Lung microvascular endothelial cell (primary cell): Measurements from ENCODE around the gene MGLL. TPM values are rescaled to one million over a fixed set of nuclear protein-coding genes. Genes with fewer than 3 reads are reported as not detected.

Experiments used
- total RNA-seq: library from RNA; depleted of rRNA; stranded (reverse); fragments of >200 nt; gene quantifications from 2 replicates; pipeline ENCODE4 v1.2.1, GENCODE V29; 2014

Gene MGLL
- total RNA-seq, 1 donor from 2014 or later: 36.1 TPM

Other genes starting within 250 kb of the MGLL start
- 20.0 and 34.9 TPM in 2 replicates for gene TPRA1, start 231.8 kb downstream of the MGLL start, total RNA-seq
- gene MCM2, start 224.1 kb downstream of the MGLL start, total RNA-seq: 10.5 and 32.3 TPM in 2 replicates
- 0.60 and 1.3 TPM in 2 replicates for gene PODXL2, start 193.3 kb downstream of the MGLL start, total RNA-seq
- 5.7 and 8.5 TPM in 2 replicates for gene ABTB1, start 149.6 kb downstream of the MGLL start, total RNA-seq
- gene KBTBD12, start 92.7 kb upstream of the MGLL start, total RNA-seq: not detected in 2 replicates
- gene SEC61A1, start 229.9 kb upstream of the MGLL start, total RNA-seq: 166 and 203 TPM in 2 replicates